Stimulated activated naive CD4-positive, alpha-beta T cell treated with Interleukin-2 at 50 U/mL for 16 hours (primary cell): ENCODE measurements around the gene RBM5.

Experiments
- DNase-seq: peaks from one replicate; lab custom pipeline; 2025; lab: John Stamatoyannopoulos, UW

RBM5 gene

DNA sequence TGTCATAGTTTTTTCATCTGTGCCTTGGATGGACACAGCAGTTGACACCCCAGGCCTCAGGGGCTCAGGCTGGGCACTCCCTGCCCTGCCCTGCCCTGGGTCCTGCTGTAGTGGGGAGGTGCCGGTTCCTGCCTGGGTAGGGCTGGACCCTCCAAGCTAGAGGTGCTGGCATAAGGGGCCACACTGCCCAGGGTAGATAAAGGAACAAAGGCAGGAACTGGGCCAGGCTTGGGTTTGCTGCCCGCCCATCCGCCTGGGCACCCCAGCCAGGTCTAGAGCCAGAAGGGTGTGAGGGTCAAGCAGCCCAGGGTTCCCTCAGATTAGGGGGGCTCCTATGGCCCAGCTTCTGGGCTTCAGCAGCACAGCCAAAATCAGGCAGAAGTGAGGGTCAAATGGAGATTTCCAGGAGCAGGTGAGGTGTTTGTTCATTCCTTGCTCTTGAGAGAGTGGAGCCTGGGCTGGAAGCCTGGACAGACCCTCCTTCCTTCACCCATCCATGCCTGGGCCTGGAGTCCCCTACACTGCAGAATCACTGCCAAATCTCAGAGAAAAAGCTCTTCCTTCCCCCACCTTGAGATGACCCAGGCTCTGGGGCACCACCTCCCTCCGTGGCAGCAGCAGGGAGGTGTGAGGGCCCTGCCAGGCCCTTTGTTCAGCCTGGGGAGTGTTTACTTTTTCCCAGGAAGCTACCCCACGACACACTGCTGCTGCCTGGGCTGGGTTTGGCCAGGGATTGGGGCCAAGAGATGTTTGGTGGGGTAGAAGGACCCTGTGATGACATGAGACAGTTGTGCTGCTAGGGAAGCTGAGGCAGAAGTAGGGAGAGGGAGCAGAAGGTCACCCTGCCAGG lies 73.5 kb downstream of the RBM5 start:
- no peak for DNase-seq

DNA sequence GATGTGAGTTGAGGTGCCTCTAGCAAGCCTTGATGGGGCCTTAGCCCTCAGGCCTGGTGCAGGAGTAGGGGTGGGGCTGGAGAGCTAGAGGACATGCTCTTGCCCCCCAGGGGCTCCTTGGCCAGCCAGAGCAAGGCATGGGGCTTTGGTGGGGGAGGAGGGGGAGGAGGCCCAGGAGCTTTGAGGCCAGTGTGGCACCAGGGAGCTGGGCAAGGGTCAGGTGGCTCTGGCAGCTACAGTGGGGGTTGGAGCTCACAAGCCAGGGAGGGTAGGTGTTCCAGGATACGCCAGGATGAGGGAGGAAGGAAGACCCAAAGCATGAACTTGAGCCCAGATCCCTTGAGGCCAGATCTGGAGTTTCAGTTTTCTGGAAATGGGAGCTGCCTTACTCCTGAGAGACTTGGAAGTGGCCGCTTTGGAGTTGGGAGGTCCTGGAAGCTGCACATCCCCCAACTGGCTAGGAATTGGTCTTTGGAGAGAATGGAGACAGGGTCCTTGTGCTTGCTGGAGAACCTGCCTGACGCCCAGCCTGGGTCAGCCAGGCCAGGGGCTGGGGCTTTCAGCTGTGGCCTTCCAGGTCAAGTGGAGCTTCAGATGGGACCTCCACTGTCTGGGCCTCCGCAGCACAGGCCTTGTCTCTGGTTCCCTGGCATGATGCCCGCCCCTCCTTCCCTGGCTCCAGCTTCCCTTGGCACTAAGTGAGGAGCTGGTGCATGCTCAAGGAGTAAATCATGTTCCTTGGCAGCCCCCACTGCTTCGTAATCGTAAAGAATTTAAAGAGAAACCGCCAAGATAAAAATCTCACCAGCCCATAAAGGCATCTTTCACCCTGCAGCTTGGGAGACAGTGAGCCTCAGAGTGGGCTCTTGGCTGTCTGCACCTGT lies 75.1 kb downstream of the RBM5 start:
- DNase-seq: no peak

GRCh38 chr3:50164481-50164880 lies 75.8 kb downstream of the RBM5 start:
- DNase-seq: no peak

GRCh38 chr3:50164984-50165909 lies 76.5 kb downstream of the RBM5 start:
- no peak for DNase-seq

- no peak for DNase-seq
Observed at GRCh38 chr3:50165910-50166538, 77.3 kb downstream of the RBM5 start.

DNA sequence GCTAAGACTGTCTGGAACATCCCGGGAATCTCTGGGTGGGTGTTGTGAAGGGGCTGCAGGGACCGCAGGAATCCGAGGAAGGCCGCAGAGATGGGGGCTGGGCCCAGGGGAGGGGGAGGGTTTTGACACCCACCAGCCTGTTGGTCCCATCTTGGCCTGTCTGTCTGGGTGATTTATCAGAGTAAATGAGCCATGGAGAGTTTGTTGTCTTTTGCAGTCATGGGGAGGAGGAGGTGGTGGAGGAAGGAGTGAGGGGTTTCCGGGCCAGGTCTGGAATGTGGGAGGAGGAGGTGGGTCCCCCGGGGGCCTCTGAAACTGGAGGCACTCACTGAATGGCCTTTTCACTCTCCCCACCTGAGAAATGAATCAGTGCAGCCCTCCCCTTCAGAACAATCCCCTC lies 77.9 kb downstream of the RBM5 start:
- DNase-seq: no peak

GRCh38 chr3:50167069-50167840 lies 78.5 kb downstream of the RBM5 start:
- no peak for DNase-seq

GRCh38 chr3:50167841-50168209 lies 79.1 kb downstream of the RBM5 start:
- no peak for DNase-seq

DNA sequence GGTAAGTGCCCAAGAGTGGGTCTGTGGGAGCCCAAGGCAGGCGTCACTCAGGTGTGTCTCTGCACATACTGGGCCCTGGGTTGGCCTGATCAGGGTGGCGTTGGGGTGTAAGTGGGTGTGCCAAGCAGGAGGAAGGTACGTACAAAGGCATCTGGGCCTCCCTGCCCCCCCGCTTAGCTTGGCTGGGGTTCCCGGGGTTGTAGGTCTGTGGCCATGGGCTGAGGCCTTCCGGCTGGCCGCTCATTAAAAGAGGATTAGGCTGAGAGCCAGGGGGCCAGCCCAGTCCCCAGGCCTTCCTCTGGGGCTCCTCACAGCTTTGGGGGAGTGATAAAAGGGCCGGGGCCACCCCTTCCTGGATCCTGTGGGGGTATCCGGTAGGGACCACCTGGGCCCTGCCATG lies 79.7 kb downstream of the RBM5 start:
- no peak for DNase-seq
